Activated CD4-positive, alpha-beta T cell treated with anti-CD3 and anti-CD28 coated beads, Interleukin-2, amount 10 ng/mL, durations not matched to agents 24 days and 14 days (primary cell): Measurements from ENCODE around the gene ZBTB16. TPM values are rescaled to one million over a fixed set of nuclear protein-coding genes. Genes with fewer than 3 reads are reported as not detected.
"Not testable (repeated sequence)": the region's sequence is repeated elsewhere in the genome, so short reads cannot be mapped to it uniquely, and the experiment has no call there.

Source experiments
- DNase-seq: peaks from one replicate; pipeline ENCODE4 v3.0.0; 2022
- H3K27ac Mint-ChIP-seq: one replicate; pipeline ENCODE4 v1.8.0; 2022; ENCODE audit warnings: mild to moderate bottlenecking, mixed read lengths
- H3K27me3 Mint-ChIP-seq: one replicate; pipeline ENCODE4 v1.8.0; 2022; ENCODE audit warnings: mixed read lengths
- H3K36me3 Mint-ChIP-seq: one replicate; pipeline ENCODE4 v1.8.0; 2022; ENCODE audit warnings: low read depth, mild to moderate bottlenecking, mixed read lengths
- H3K4me1 Mint-ChIP-seq: one replicate; pipeline ENCODE4 v1.8.0; 2021; ENCODE audit warnings: mixed read lengths
- H3K4me3 Mint-ChIP-seq: one replicate; pipeline ENCODE4 v1.8.0; 2022; ENCODE audit warnings: mild to moderate bottlenecking, moderate library complexity, mixed read lengths
- H3K9me3 Mint-ChIP-seq: one replicate; pipeline ENCODE4 v1.8.0; 2021; ENCODE audit warnings: mixed read lengths
- intact Hi-C: fragments of 100-400 bp; cut with micrococcal nuclease; formaldehyde crosslinking; loops from one replicate; pipeline ENCODE4 v1.15.1; 2023
- total RNA-seq: library from RNA; stranded (reverse); gene quantifications from 2 replicates; pipeline ENCODE4 v1.2.3, GENCODE V29; 2022

ZBTB16 gene
- total RNA-seq, 1 donor from 2014 or later: 3.8 TPM

- intact Hi-C loops: no loop called here
- Mint-ChIP-seq H3K4me3 (no peak overlapping the region), H3K27ac (no peak overlapping the region), H3K36me3 (no peaks in the 10 kb centered on the region), H3K9me3 (no peaks in the 10 kb centered on the region), H3K4me1 (peaks cover 2% of the 10 kb centered on the region), H3K27me3 (peaks cover 30% of the 10 kb centered on the region)
- DNase-seq: no peak
Observed at GRCh38 chr11:114031967-114032320, 27.6 kb upstream of the ZBTB16 start.

DNA sequence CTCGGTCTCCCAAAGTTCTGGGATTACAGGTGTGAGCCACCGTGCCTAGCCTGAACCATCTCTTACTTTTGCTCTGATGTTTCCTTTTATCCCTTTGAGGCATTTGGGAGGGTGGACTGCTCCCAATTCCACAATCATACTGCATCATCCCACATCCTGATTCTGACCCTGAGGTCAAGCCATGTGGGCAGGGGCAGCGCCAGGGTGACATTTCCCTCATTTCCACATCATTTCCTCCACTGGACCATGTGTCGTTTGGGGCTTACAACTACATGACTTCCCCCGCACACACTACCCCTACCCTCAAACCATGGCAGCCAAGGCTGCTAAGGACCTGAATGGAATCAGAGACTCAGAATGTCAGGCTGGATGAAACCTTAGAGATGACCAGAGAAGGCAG, 26.4 kb upstream of the ZBTB16 start:
- Mint-ChIP-seq H3K27ac (no peak overlapping the region), H3K9me3 (no peaks in the 10 kb centered on the region), H3K4me1 (peaks cover 2% of the 10 kb centered on the region), H3K27me3 (peaks cover 29% of the 10 kb centered on the region), H3K36me3 (no peaks in the 10 kb centered on the region), H3K4me3 (no peak overlapping the region)
- intact Hi-C loops: no loop called here
- no peak for DNase-seq

GRCh38 chr11:114033572-114033971, 25.9 kb upstream of the ZBTB16 start:
- no peaks in the 10 kb centered on the region for H3K9me3 Mint-ChIP-seq
- intact Hi-C loops: no loop called here
- peaks cover 2% of the 10 kb centered on the region for H3K4me1 Mint-ChIP-seq
- H3K4me3 Mint-ChIP-seq: no peak overlapping the region
- no peak for DNase-seq
- peaks cover 33% of the 10 kb centered on the region for H3K27me3 Mint-ChIP-seq
- no peaks in the 10 kb centered on the region for H3K36me3 Mint-ChIP-seq
- H3K27ac Mint-ChIP-seq: no peak overlapping the region

GRCh38 chr11:114034956-114035355, 24.6 kb upstream of the ZBTB16 start:
- no peaks in the 10 kb centered on the region for H3K9me3 Mint-ChIP-seq
- intact Hi-C loops: no loop called here
- peaks cover 34% of the 10 kb centered on the region for H3K27me3 Mint-ChIP-seq
- no peak overlapping the region for H3K4me3 Mint-ChIP-seq
- DNase-seq: no peak
- peaks cover 2% of the 10 kb centered on the region for H3K4me1 Mint-ChIP-seq
- no peaks in the 10 kb centered on the region for H3K36me3 Mint-ChIP-seq
- no peak overlapping the region for H3K27ac Mint-ChIP-seq

GRCh38 chr11:114036147-114036811, 23.2 kb upstream of the ZBTB16 start:
- peak; percentile 83 for DNase-seq
- no peaks in the 10 kb centered on the region for H3K36me3 Mint-ChIP-seq
- H3K4me1 Mint-ChIP-seq: peaks cover 2% of the 10 kb centered on the region
- peaks cover 29% of the 10 kb centered on the region for H3K27me3 Mint-ChIP-seq
- H3K4me3 Mint-ChIP-seq: no peak overlapping the region
- H3K27ac Mint-ChIP-seq: no peak overlapping the region
- H3K9me3 Mint-ChIP-seq: no peaks in the 10 kb centered on the region
- intact Hi-C loops: loop anchor here (1.0 kb wide), 1 partner anchor 225 kb away; no protein-coding TSS in a partner anchor

GRCh38 chr11:114036958-114037357, 22.6 kb upstream of the ZBTB16 start:
- Mint-ChIP-seq H3K9me3 (no peaks in the 10 kb centered on the region), H3K36me3 (no peaks in the 10 kb centered on the region)

DNA sequence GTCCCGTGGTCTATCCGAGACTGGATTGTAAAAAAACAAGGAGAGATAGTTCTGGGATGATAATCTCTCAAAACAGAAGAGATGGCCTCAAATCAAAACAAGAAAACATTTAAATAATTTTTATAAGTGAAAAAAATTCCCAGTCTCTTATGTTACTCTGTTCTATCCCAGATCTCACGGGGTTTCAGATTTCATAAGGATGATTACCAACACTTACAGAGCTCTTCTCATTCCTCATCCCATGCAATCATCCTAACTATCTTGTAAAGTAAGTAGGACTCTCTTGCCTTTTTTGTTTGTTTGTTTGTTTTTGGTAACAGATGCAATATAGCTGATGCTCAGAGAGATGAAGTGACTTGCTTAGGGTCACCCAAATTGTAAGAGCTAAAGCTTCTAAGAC, 20.0 kb upstream of the ZBTB16 start:
- no peaks in the 10 kb centered on the region for H3K36me3 Mint-ChIP-seq
- no peak overlapping the region for H3K27ac Mint-ChIP-seq
- H3K27me3 Mint-ChIP-seq: peaks cover 24% of the 10 kb centered on the region
- DNase-seq: no peak
- H3K4me1 Mint-ChIP-seq: peaks cover 12% of the 10 kb centered on the region
- intact Hi-C loops: no loop called here
- no peak overlapping the region for H3K4me3 Mint-ChIP-seq
- H3K9me3 Mint-ChIP-seq: peaks cover 3% of the 10 kb centered on the region

More at GRCh38 chr11:114036958-114037357, 22.6 kb upstream of the ZBTB16 start:
- H3K27ac Mint-ChIP-seq: no peak overlapping the region
- H3K4me1 Mint-ChIP-seq: peaks cover 2% of the 10 kb centered on the region
- H3K4me3 Mint-ChIP-seq: no peak overlapping the region
- intact Hi-C loops: loop anchor here (1.0 kb wide), 1 partner anchor 224 kb away; no protein-coding TSS in a partner anchor
- H3K27me3 Mint-ChIP-seq: peaks cover 29% of the 10 kb centered on the region
- no peak for DNase-seq

DNA sequence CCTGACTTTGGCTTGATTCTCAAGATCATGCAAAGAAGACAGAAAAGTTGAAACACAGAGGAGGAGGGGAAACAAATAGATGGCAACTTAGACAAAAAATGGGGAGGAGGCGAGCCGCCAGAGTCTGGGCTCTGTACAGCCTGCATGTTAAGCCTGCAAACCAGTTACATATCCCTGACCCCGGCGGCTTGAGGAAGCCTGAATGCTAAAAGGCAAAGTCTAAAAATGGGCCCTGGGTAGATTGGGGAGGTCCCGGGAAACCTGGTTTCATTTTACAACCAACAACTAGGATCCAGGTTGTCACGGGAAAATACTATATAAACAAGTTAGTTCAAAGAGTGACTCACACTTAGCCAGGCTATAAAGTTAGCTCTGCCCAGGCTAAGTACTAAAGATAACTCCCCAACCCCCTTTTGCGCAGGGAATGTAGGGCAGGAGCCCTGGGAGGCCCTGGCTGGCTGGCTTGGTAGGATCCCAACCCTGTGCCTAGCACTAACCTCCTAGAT, 18.8 kb upstream of the ZBTB16 start:
- intact Hi-C loops: no loop called here
- Mint-ChIP-seq H3K9me3 (peaks cover 3% of the 10 kb centered on the region), H3K4me1 (peaks cover 19% of the 10 kb centered on the region), H3K4me3 (no peak overlapping the region), H3K27ac (no peak overlapping the region), H3K27me3 (peaks cover 19% of the 10 kb centered on the region), H3K36me3 (no peaks in the 10 kb centered on the region)
- DNase-seq: no peak

DNA sequence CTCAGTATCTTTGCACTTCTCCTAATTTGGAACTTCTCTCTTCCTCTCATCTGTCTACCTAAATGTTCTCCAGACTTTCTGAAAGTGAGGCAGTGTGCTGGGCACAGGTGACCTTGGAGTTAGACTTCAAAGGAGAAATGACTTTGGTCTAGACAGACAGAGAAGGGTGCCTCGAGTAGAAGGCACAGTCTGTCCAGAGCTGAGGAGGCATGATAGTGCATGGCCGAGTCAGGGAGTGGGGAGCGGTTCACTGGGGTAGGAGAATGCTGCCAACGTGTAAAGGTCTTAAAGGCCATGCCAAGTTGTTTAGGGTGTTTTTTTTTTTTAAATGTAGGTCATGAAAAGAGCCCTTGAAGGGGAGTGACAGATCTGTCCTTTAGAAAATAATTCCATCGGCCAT, 17.3 kb upstream of the ZBTB16 start:
- Mint-ChIP-seq H3K27ac (no peak overlapping the region), H3K4me3 (no peak overlapping the region), H3K27me3 (peaks cover 18% of the 10 kb centered on the region), H3K36me3 (no peaks in the 10 kb centered on the region), H3K9me3 (peaks cover 3% of the 10 kb centered on the region), H3K4me1 (peaks cover 17% of the 10 kb centered on the region)
- intact Hi-C loops: no loop called here
- no peak for DNase-seq

GRCh38 chr11:114044042-114044871, 15.3 kb upstream of the ZBTB16 start:
- DNase-seq: peak; percentile 63
- no peak overlapping the region for H3K27ac Mint-ChIP-seq

DNA sequence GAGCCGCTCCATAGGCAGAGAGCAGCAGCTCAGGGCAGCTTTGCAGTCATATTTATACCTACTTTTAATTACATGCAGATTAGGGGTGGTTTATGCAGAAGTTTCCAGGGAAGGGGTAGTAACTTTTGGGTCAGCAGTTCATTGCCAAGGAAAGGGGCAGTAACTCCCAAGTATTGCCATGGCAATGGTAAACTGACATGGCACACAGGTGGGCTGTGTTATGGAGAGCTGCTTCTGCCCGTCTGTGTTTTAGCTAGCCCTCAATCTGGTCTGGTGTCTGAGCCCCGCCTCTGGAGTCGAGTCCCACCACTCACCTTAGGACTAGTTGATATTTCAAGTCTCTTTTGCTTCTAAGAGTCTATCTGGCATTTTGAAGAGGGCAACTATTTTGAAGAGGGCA, 12.2 kb upstream of the ZBTB16 start:
- Mint-ChIP-seq H3K4me3 (no peak overlapping the region), H3K9me3 (peaks cover 3% of the 10 kb centered on the region), H3K36me3 (no peaks in the 10 kb centered on the region), H3K4me1 (peaks cover 17% of the 10 kb centered on the region), H3K27ac (no peak overlapping the region), H3K27me3 (peaks cover 11% of the 10 kb centered on the region)
- intact Hi-C loops: no loop called here
- no peak for DNase-seq

More at GRCh38 chr11:114044042-114044871, 15.3 kb upstream of the ZBTB16 start:
- Mint-ChIP-seq H3K27me3 (peaks cover 11% of the 10 kb centered on the region), H3K9me3 (peaks cover 3% of the 10 kb centered on the region), H3K4me3 (peak overlapping the region; percentile 4), H3K36me3 (no peaks in the 10 kb centered on the region), H3K4me1 (peaks cover 17% of the 10 kb centered on the region)
- intact Hi-C loops: no loop called here

GRCh38 chr11:114049050-114049449, 10.5 kb upstream of the ZBTB16 start:
- no peak overlapping the region for H3K4me3 Mint-ChIP-seq
- no peak for DNase-seq
- H3K27ac Mint-ChIP-seq: no peak overlapping the region
- intact Hi-C loops: no loop called here
- no peaks in the 10 kb centered on the region for H3K9me3 Mint-ChIP-seq
- H3K27me3 Mint-ChIP-seq: peaks cover 16% of the 10 kb centered on the region
- H3K36me3 Mint-ChIP-seq: no peaks in the 10 kb centered on the region
- peaks cover 12% of the 10 kb centered on the region for H3K4me1 Mint-ChIP-seq

- H3K4me1 Mint-ChIP-seq, H3K4me3 Mint-ChIP-seq, intact Hi-C loops, DNase-seq, H3K9me3 Mint-ChIP-seq, H3K27ac Mint-ChIP-seq, H3K36me3 Mint-ChIP-seq: not testable (repeated sequence)
- peaks cover 20% of the 10 kb centered on the region for H3K27me3 Mint-ChIP-seq
Observed at GRCh38 chr11:114049766-114050165, 9.7 kb upstream of the ZBTB16 start.

DNA sequence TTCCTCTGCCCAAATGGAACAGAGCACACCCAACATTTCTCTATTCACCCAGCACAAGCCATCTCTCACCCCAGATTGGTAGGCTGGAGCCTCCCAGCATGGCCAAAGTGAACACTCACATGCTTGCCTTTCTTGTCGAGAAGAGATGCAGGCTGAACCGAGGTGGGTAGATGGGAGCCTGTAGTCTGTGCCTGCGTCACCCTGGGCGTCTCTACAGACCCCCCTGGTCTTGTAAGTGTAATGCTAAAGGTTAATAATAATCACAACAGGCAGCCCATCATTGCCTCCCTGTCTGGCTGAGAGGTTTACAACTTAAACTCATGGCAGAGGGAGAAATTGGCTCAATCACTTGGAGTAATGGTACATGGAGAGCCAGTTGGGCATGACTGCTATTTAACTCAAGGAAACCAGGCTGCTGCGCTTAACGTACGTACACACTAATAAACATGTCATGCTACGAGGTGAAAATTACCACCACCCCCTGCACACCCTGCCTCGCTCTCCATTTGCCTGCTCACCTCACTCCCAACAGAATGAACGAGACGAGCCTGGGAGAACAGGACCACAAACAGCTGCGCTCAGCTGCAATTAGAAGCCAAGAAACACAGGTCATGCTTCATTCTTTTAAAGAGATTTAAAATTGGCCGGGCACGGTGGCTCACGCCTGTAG, 9.1 kb upstream of the ZBTB16 start:
- Mint-ChIP-seq H3K9me3 (no peaks in the 10 kb centered on the region), H3K27ac (no peak overlapping the region), H3K4me1 (no peaks in the 10 kb centered on the region), H3K36me3 (no peaks in the 10 kb centered on the region), H3K4me3 (no peak overlapping the region), H3K27me3 (peaks cover 25% of the 10 kb centered on the region)
- no peak for DNase-seq
- intact Hi-C loops: no loop called here
